GM23248 (cell line): ENCODE data around the gene KCNH5. TPM values are rescaled to one million over a fixed set of nuclear protein-coding genes. Genes with fewer than 3 reads are reported as not detected.

Experiments
- DNase-seq: peaks from one replicate; pipeline ENCODE4 v3.0.0-alpha.2; 2015
- H2AFZ ChIP-seq: fragments of 200-600 bp; sonication (generic); 2 replicates; pipeline ENCODE4 v1.6.1; 2016; ENCODE audit warnings: antibody characterized with exemption
- H3F3A ChIP-seq: fragments of 200-600 bp; sonication (generic); 2 replicates; pipeline ENCODE4 v1.6.1; 2016; ENCODE audit warnings: mild to moderate bottlenecking, antibody characterized with exemption, mixed run types; ENCODE audit not compliant: insufficient read depth
- H3K27ac ChIP-seq: fragments of 200-600 bp; sonication (generic); 2 replicates; pipeline ENCODE4 v1.5.1; 2016; ENCODE audit warnings: mild to moderate bottlenecking
- H3K27me3 ChIP-seq: fragments of 200-600 bp; sonication (generic); replicated peaks from 2 replicates; pipeline ENCODE4 v1.6.1; 2016; ENCODE audit warnings: mild to moderate bottlenecking; ENCODE audit not compliant: insufficient read depth
- H3K36me3 ChIP-seq: fragments of 200-600 bp; sonication (generic); 2 replicates; pipeline ENCODE4 v1.6.1; 2016; ENCODE audit warnings: low read depth, mild to moderate bottlenecking
- H3K4me1 ChIP-seq: fragments of 200-600 bp; sonication (generic); 2 replicates; pipeline ENCODE4 v1.6.1; 2016; ENCODE audit warnings: mild to moderate bottlenecking; ENCODE audit not compliant: insufficient read depth
- H3K4me2 ChIP-seq: fragments of 200-600 bp; sonication (generic); one replicate; pipeline ENCODE4 v1.6.1; 2016; ENCODE audit warnings: mild to moderate bottlenecking; ENCODE audit not compliant: unreplicated experiment
- H3K4me3 ChIP-seq: fragments of 200-600 bp; sonication (generic); 2 replicates; pipeline ENCODE4 v1.5.1; 2016; ENCODE audit warnings: mild to moderate bottlenecking
- H3K79me2 ChIP-seq: fragments of 200-600 bp; sonication (generic); 2 replicates; pipeline ENCODE4 v1.6.1; 2016; ENCODE audit warnings: mild to moderate bottlenecking; ENCODE audit not compliant: insufficient read depth
- H3K9ac ChIP-seq: fragments of 200-600 bp; sonication (generic); 2 replicates; pipeline ENCODE4 v1.6.1; 2016; ENCODE audit warnings: mild to moderate bottlenecking
- H3K9me2 ChIP-seq: fragments of 200-600 bp; sonication (generic); 2 replicates; pipeline ENCODE4 v1.6.1; 2016; ENCODE audit warnings: mixed run types, mild to moderate bottlenecking, moderate library complexity; ENCODE audit not compliant: insufficient read depth
- H3K9me3 ChIP-seq: fragments of 200-600 bp; sonication (generic); one replicate; pipeline ENCODE4 v1.6.1; 2017; ENCODE audit warnings: low read depth
- H4K20me1 ChIP-seq: fragments of 200-600 bp; sonication (generic); 2 replicates; pipeline ENCODE4 v1.6.0; 2016; ENCODE audit not compliant: insufficient read depth
- EZH2 ChIP-seq: fragments of 200-600 bp; sonication (generic); IDR thresholded peaks from 2 replicates; pipeline ENCODE4 v1.6.1; 2018; ENCODE audit warnings: antibody characterized with exemption, mild to moderate bottlenecking; ENCODE audit not compliant: insufficient read depth, poor library complexity, severe bottlenecking
- EZH2phosphoT487 ChIP-seq: fragments of 200-600 bp; sonication (generic); IDR thresholded peaks from 2 replicates; pipeline ENCODE4 v1.6.1; 2018; ENCODE audit warnings: antibody characterized with exemption, moderate library complexity, mild to moderate bottlenecking, low read depth; ENCODE audit not compliant: insufficient read depth
- WGBS, 2 experiments: methylation state at CpG; one replicate each; pipeline ENCODE4 v1.1.6; 2015 to 2017; ENCODE audit warnings: low lambda C conversion rate in 2 of 2, low coverage in 1 of 2; ENCODE audit errors: missing lambda C conversion rate in 2 of 2; 5-methylcytosine and 5-hydroxymethylcytosine counted together
- in situ Hi-C: fragments of 300-500 bp; cut with MboI; formaldehyde crosslinking; loops from 2 replicates; pipeline ENCODE4 v1.15.0; 2020
- polyA plus RNA-seq: library from polyadenylated mRNA; unstranded; fragments of >200 nt; fragmentation: Nextera tagmentation; extraction: Ambion mirVana; gene quantifications from 2 replicates; pipeline ENCODE4 v1.2.1, GENCODE V29; 2016
- total RNA-seq: library from RNA; depleted of rRNA; stranded (reverse); fragments of >200 nt; shearing (Covaris generic); gene quantifications from 2 replicates; pipeline ENCODE4 v1.2.3, GENCODE V29; 2014

KCNH5 gene
- total and polyA plus RNA-seq, 2 experiments from 2014 or later, result not detected

- Histone ChIP-seq H3K9ac (no peak overlapping the region), H3K4me2 (no peak overlapping the region), H3K27me3 (peaks cover 54% of the 10 kb centered on the region), H3K4me3 (no peak overlapping the region), H2AFZ (no peak overlapping the region), H4K20me1 (no peaks in the 10 kb centered on the region), H3K9me2 (no peaks in the 10 kb centered on the region), H3K4me1 (no peaks in the 10 kb centered on the region), H3K36me3 (no peaks in the 10 kb centered on the region), H3K27ac (no peak overlapping the region), H3K9me3 (no peaks in the 10 kb centered on the region), H3F3A (no peaks in the 10 kb centered on the region), H3K79me2 (no peaks in the 10 kb centered on the region)
- TF ChIP-seq EZH2 (no peak), EZH2phosphoT487 (no peak)
- in situ Hi-C loops, result no loop called here
- no peak for DNase-seq
- 17 to 20% methylated on average over 23 of the region's 23 CpGs for whole genome bisulfite sequencing, 2 experiments
These were observed 1.3 kb upstream of the KCNH5 start for GRCh38 chr14:63046339-63047268.

GRCh38 chr14:63045612-63046320 lies 508 bp upstream of the KCNH5 start:
- Histone ChIP-seq H3K36me3 (no peaks in the 10 kb centered on the region), H4K20me1 (no peaks in the 10 kb centered on the region), H3F3A (no peaks in the 10 kb centered on the region), H3K9me3 (no peaks in the 10 kb centered on the region), H3K27me3 (peaks cover 54% of the 10 kb centered on the region), H3K27ac (no peak overlapping the region), H2AFZ (0 out of 2 replicates have a peak overlapping the region, but pooled peaks have one; percentile 24), H3K9ac (no peak overlapping the region), H3K9me2 (no peaks in the 10 kb centered on the region), H3K4me1 (no peaks in the 10 kb centered on the region), H3K4me3 (peak overlapping the region; percentile 22; the same call in 1 of the 2 replicates), H3K79me2 (no peaks in the 10 kb centered on the region), H3K4me2 (peak overlapping the region; percentile 35)
- in situ Hi-C loops, result no loop called here
- peak; percentile 36 for DNase-seq
- TF ChIP-seq EZH2phosphoT487 (no peak), EZH2 (no peak)
- WGBS, 2 experiments, result 3% methylated on average over 58 to 66 of the region's 70 CpGs

- 18 to 20% methylated on average over 3 of the region's 3 CpGs for WGBS, 2 experiments
- DNase-seq, result peak; percentile 19
- H4K20me1 ChIP-seq, result no peaks in the 10 kb centered on the region
- H3K27ac ChIP-seq, result no peak overlapping the region
- no peaks in the 10 kb centered on the region for H3K9me2 ChIP-seq
- in situ Hi-C loops, result no loop called here
- no peaks in the 10 kb centered on the region for H3K36me3 ChIP-seq
- TF ChIP-seq EZH2 (no peak), EZH2phosphoT487 (no peak)
- no peaks in the 10 kb centered on the region for H3K9me3 ChIP-seq
- no peaks in the 10 kb centered on the region for H3F3A ChIP-seq
- H3K27me3 ChIP-seq, result peaks cover 23% of the 10 kb centered on the region
- H2AFZ ChIP-seq, result no peak overlapping the region
- no peaks in the 10 kb centered on the region for H3K4me1 ChIP-seq
- H3K9ac ChIP-seq, result no peak overlapping the region
- no peak overlapping the region for H3K4me2 ChIP-seq
- no peaks in the 10 kb centered on the region for H3K79me2 ChIP-seq
- H3K4me3 ChIP-seq, result no peak overlapping the region
These were observed 5.4 kb downstream of the KCNH5 start for GRCh38 chr14:63039866-63040265.

GRCh38 chr14:63032641-63033040 lies 12.6 kb downstream of the KCNH5 start:
- no peak for DNase-seq
- Histone ChIP-seq H3F3A (no peaks in the 10 kb centered on the region), H3K4me2 (no peak overlapping the region), H3K9me2 (no peaks in the 10 kb centered on the region), H4K20me1 (no peaks in the 10 kb centered on the region), H3K27ac (no peak overlapping the region), H3K9ac (no peak overlapping the region), H3K79me2 (no peaks in the 10 kb centered on the region), H3K9me3 (no peaks in the 10 kb centered on the region), H3K4me1 (no peaks in the 10 kb centered on the region), H3K36me3 (no peaks in the 10 kb centered on the region), H2AFZ (no peak overlapping the region), H3K4me3 (no peak overlapping the region), H3K27me3 (no peaks in the 10 kb centered on the region)
- 9% methylated on average over 4 of the region's 4 CpGs for WGBS, 2 experiments
- TF ChIP-seq EZH2phosphoT487 (no peak), EZH2 (no peak)
- in situ Hi-C loops, result no loop called here
